Neutrophil (primary cell): ENCODE data around the gene AK1.
"Not testable (repeated sequence)": the region's sequence is repeated elsewhere in the genome, so short reads cannot be mapped to it uniquely, and the experiment has no call there.

Experiments used
- H3K27ac ChIP-seq: fragments of 200-600 bp; sonication (generic); 2 replicates; pipeline ENCODE4 v1.5.1; 2016; ENCODE audit warnings: mild to moderate bottlenecking, moderate library complexity
- H3K27me3 ChIP-seq: fragments of 200-600 bp; sonication (generic); 2 replicates; pipeline ENCODE4 v1.6.0; 2016; ENCODE audit warnings: mild to moderate bottlenecking
- H3K36me3 ChIP-seq: fragments of 200-600 bp; sonication (generic); 2 replicates; pipeline ENCODE4 v1.5.1; 2017
- H3K4me1 ChIP-seq, 2 experiments: fragments of 200-600 bp in 1 of 2; sonication (generic) in 1 of 2; 1 replicate in 1 of 2; 2 replicates in 1 of 2; pipeline versions ENCODE4 v1.5.1 to v1.6.1; 2013 to 2016; ENCODE audit warnings: low read depth in 1 of 2, low read length in 1 of 2, mild to moderate bottlenecking in 1 of 2, moderate library complexity in 1 of 2; ENCODE audit not compliant: control insufficient read depth in 1 of 2, insufficient read depth in 1 of 2
- H3K4me3 ChIP-seq, 2 experiments: fragments of 200-600 bp in 1 of 2; sonication (generic) in 1 of 2; 1 replicate in 1 of 2; 2 replicates in 1 of 2; pipeline ENCODE4 v1.5.1; 2013 to 2016; ENCODE audit warnings: low read depth in 1 of 2, low read length in 1 of 2, mild to moderate bottlenecking in 1 of 2, moderate library complexity in 1 of 2
- H3K9me3 ChIP-seq: fragments of 200-600 bp; sonication (generic); 2 replicates; pipeline ENCODE4 v1.5.1; 2016
- CTCF ChIP-seq: fragments of 200-600 bp; sonication (generic); IDR thresholded peaks from 2 replicates; pipeline ENCODE4 v1.5.1; 2016; ENCODE audit warnings: antibody characterized with exemption

Gene AK1

GRCh38 chr9:127850286-127850830 lies 27.1 kb downstream of the AK1 start:
- Histone ChIP-seq H3K36me3 (no peaks in the 10 kb centered on the region), H3K27ac (no peak overlapping the region), H3K4me1 (peaks cover 12 to 13% of the 10 kb centered on the region in 2 experiments), H3K27me3 (peaks cover 15% of the 10 kb centered on the region), H3K9me3 (no peaks in the 10 kb centered on the region), H3K4me3 (no peak overlapping the region)
- no peak for TF ChIP-seq CTCF

- no peak for TF ChIP-seq CTCF
- no peak overlapping the region for H3K27ac ChIP-seq
- H3K27me3 ChIP-seq, result peaks cover 4% of the 10 kb centered on the region
- H3K9me3 ChIP-seq, result no peaks in the 10 kb centered on the region
- H3K36me3 ChIP-seq, result no peaks in the 10 kb centered on the region
- H3K4me3 ChIP-seq, result no peak overlapping the region
- H3K4me1 ChIP-seq, result peaks cover 2 to 4% of the 10 kb centered on the region in 2 experiments
These were observed 28.5 kb downstream of the AK1 start for GRCh38 chr9:127848756-127849504.

GRCh38 chr9:127847833-127848755 lies 29.4 kb downstream of the AK1 start:
- no peak for TF ChIP-seq CTCF
- no peaks in the 10 kb centered on the region for H3K4me1 ChIP-seq

GRCh38 chr9:127847178-127847510 lies 30.3 kb downstream of the AK1 start:
- H3K4me1 ChIP-seq, result no peaks in the 10 kb centered on the region
- H3K4me3 ChIP-seq, result no peak overlapping the region
- no peaks in the 10 kb centered on the region for H3K27me3 ChIP-seq
- no peaks in the 10 kb centered on the region for H3K9me3 ChIP-seq
- TF ChIP-seq CTCF, result no peak
- H3K36me3 ChIP-seq, result no peaks in the 10 kb centered on the region
- no peak overlapping the region for H3K27ac ChIP-seq

More at GRCh38 chr9:127847833-127848755, 29.4 kb downstream of the AK1 start:
- Histone ChIP-seq H3K27ac (no peak overlapping the region), H3K4me3 (no peak overlapping the region), H3K36me3 (no peaks in the 10 kb centered on the region), H3K27me3 (no peaks in the 10 kb centered on the region), H3K9me3 (no peaks in the 10 kb centered on the region)

- Histone ChIP-seq H3K27ac (no peak overlapping the region), H3K27me3 (no peaks in the 10 kb centered on the region), H3K4me3 (no peak overlapping the region), H3K9me3 (no peaks in the 10 kb centered on the region), H3K4me1 (no peaks in the 10 kb centered on the region), H3K36me3 (no peaks in the 10 kb centered on the region)
- no peak for TF ChIP-seq CTCF
These were observed 30.9 kb downstream of the AK1 start for GRCh38 chr9:127846443-127847177.

- H3K4me3 ChIP-seq, H3K36me3 ChIP-seq, H3K4me1 ChIP-seq, H3K27ac ChIP-seq, H3K9me3 ChIP-seq, H3K27me3 ChIP-seq: not testable (repeated sequence)
These were observed 31.9 kb downstream of the AK1 start for GRCh38 chr9:127845619-127846018.
